Activated T-helper 1 cell treated with anti-CD3 and anti-CD28 coated beads, Interleukin-12 subunit alpha, Interleukin-12 subunit beta, Interleukin-2, Interleukin-4 antibody, amounts not matched to agents 30 ng/mL and 10 ng/mL and 1 ng/mL, durations not matched to agents 14 hours and 24 hours and 36 hours (primary cell): ENCODE results near the gene DCTPP1. TPM values are rescaled to one million over a fixed set of nuclear protein-coding genes. Genes with fewer than 3 reads are reported as not detected.
"Not testable (repeated sequence)": the region's sequence is repeated elsewhere in the genome, so short reads cannot be mapped to it uniquely, and the experiment has no call there.

Experiments used
- DNase-seq: peaks from one replicate; pipeline ENCODE4 v3.0.0; 2021; ENCODE audit warnings: low spot score
- H3K27ac Mint-ChIP-seq: one replicate; pipeline ENCODE4 v1.8.0; 2021; ENCODE audit warnings: mild to moderate bottlenecking, mixed read lengths
- H3K27me3 Mint-ChIP-seq: one replicate; pipeline ENCODE4 v1.8.0; 2022; ENCODE audit warnings: mild to moderate bottlenecking, moderate library complexity, mixed read lengths; ENCODE audit not compliant: insufficient read depth
- H3K36me3 Mint-ChIP-seq: one replicate; pipeline ENCODE4 v1.8.0; 2021; ENCODE audit warnings: low read depth, mixed read lengths
- H3K4me1 Mint-ChIP-seq: one replicate; pipeline ENCODE4 v1.8.0; 2021; ENCODE audit warnings: low read depth, mixed read lengths
- H3K4me3 Mint-ChIP-seq: one replicate; pipeline ENCODE4 v1.8.0; 2021; ENCODE audit warnings: mild to moderate bottlenecking, moderate library complexity, mixed read lengths
- H3K9me3 Mint-ChIP-seq: one replicate; pipeline ENCODE4 v1.8.0; 2021; ENCODE audit warnings: mixed read lengths
- intact Hi-C: fragments of 100-400 bp; cut with micrococcal nuclease; formaldehyde crosslinking; loops from one replicate; pipeline ENCODE4 v1.15.1; 2024
- total RNA-seq: library from RNA; stranded (reverse); gene quantifications from 2 replicates; pipeline ENCODE4 v1.2.3, GENCODE V29; 2022

Gene DCTPP1
- total RNA-seq, 1 donor from 2014 or later, result 173 TPM

- no peak for DNase-seq
- H3K36me3 Mint-ChIP-seq, result peaks cover 4% of the 10 kb centered on the region
- intact Hi-C loops, result no loop called here
- H3K27ac Mint-ChIP-seq, result peak overlapping the region; percentile 95
- peak overlapping the region; percentile 64 for H3K4me3 Mint-ChIP-seq
- H3K27me3 Mint-ChIP-seq, result no peaks in the 10 kb centered on the region
- H3K9me3 Mint-ChIP-seq, result no peaks in the 10 kb centered on the region
- peaks cover 74% of the 10 kb centered on the region for H3K4me1 Mint-ChIP-seq
These were observed 29.6 kb upstream of the DCTPP1 start for GRCh38 chr16:30459456-30459855.

- no peaks in the 10 kb centered on the region for H3K27me3 Mint-ChIP-seq
- H3K36me3 Mint-ChIP-seq, result peaks cover 4% of the 10 kb centered on the region
- intact Hi-C loops, result loop anchor here (1.0 kb wide), 3 partner anchors 13 to 28 kb away; partner anchors contain the start of genes DCTPP1, ITGAL and SEPHS2
- peaks cover 77% of the 10 kb centered on the region for H3K4me1 Mint-ChIP-seq
- peak; percentile 88 for DNase-seq
- peak overlapping the region; percentile 95 for H3K27ac Mint-ChIP-seq
- H3K9me3 Mint-ChIP-seq, result no peaks in the 10 kb centered on the region
- peak overlapping the region; percentile 64 for H3K4me3 Mint-ChIP-seq
These were observed 28.9 kb upstream of the DCTPP1 start for GRCh38 chr16:30458561-30459394.

- peaks cover 78% of the 10 kb centered on the region for H3K4me1 Mint-ChIP-seq
- no peaks in the 10 kb centered on the region for H3K27me3 Mint-ChIP-seq
These were observed 28.1 kb upstream of the DCTPP1 start for GRCh38 chr16:30457743-30458560.

GRCh38 chr16:30457256-30457655, 27.4 kb upstream of the DCTPP1 start:
- peak overlapping the region; percentile 61 for H3K27ac Mint-ChIP-seq
- intact Hi-C loops, result no loop called here

More at GRCh38 chr16:30457743-30458560, 28.1 kb upstream of the DCTPP1 start:
- H3K36me3 Mint-ChIP-seq, result peaks cover 4% of the 10 kb centered on the region
- H3K9me3 Mint-ChIP-seq, result no peaks in the 10 kb centered on the region
- no peak for DNase-seq
- H3K27ac Mint-ChIP-seq, result peak overlapping the region; percentile 95
- peak overlapping the region; percentile 64 for H3K4me3 Mint-ChIP-seq
- intact Hi-C loops, result loop anchor here (1.0 kb wide), 3 partner anchors 13 to 28 kb away; partner anchors contain the start of genes DCTPP1, ITGAL and SEPHS2

GRCh38 chr16:30456302-30456701, 26.5 kb upstream of the DCTPP1 start:
- no peaks in the 10 kb centered on the region for H3K9me3 Mint-ChIP-seq
- H3K4me3 Mint-ChIP-seq, result peak overlapping the region; percentile 63
- peaks cover 77% of the 10 kb centered on the region for H3K4me1 Mint-ChIP-seq
- DNase-seq, result no peak
- peak overlapping the region; percentile 77 for H3K27ac Mint-ChIP-seq
- no peaks in the 10 kb centered on the region for H3K27me3 Mint-ChIP-seq
- intact Hi-C loops, result no loop called here
- H3K36me3 Mint-ChIP-seq, result peaks cover 1% of the 10 kb centered on the region

More at GRCh38 chr16:30457256-30457655, 27.4 kb upstream of the DCTPP1 start:
- no peak for DNase-seq
- no peaks in the 10 kb centered on the region for H3K9me3 Mint-ChIP-seq
- peaks cover 4% of the 10 kb centered on the region for H3K36me3 Mint-ChIP-seq
- no peaks in the 10 kb centered on the region for H3K27me3 Mint-ChIP-seq
- H3K4me3 Mint-ChIP-seq, result peak overlapping the region; percentile 24
- peaks cover 83% of the 10 kb centered on the region for H3K4me1 Mint-ChIP-seq

- H3K27ac Mint-ChIP-seq, result peak overlapping the region; percentile 70
- DNase-seq, intact Hi-C loops, H3K27me3 Mint-ChIP-seq, H3K9me3 Mint-ChIP-seq, H3K36me3 Mint-ChIP-seq: not testable (repeated sequence)
- H3K4me3 Mint-ChIP-seq, result peak overlapping the region; percentile 61
- peaks cover 64% of the 10 kb centered on the region for H3K4me1 Mint-ChIP-seq
These were observed 23.1 kb upstream of the DCTPP1 start for GRCh38 chr16:30452709-30453580.

GRCh38 chr16:30449116-30449435, 19.2 kb upstream of the DCTPP1 start:
- intact Hi-C loops, result loop anchor here (1.0 to 5.0 kb wide), 3 partner anchors 23 to 149 kb away; partner anchors contain the start of gene ITGAL
- peaks cover 11% of the 10 kb centered on the region for H3K36me3 Mint-ChIP-seq
- no peak for DNase-seq
- no peak overlapping the region for H3K27ac Mint-ChIP-seq
- H3K9me3 Mint-ChIP-seq, result no peaks in the 10 kb centered on the region
- H3K27me3 Mint-ChIP-seq, result no peaks in the 10 kb centered on the region
- H3K4me3 Mint-ChIP-seq, result no peak overlapping the region
- H3K4me1 Mint-ChIP-seq, result peaks cover 49% of the 10 kb centered on the region

GRCh38 chr16:30447512-30448226, 17.8 kb upstream of the DCTPP1 start:
- Mint-ChIP-seq H3K27ac (no peak overlapping the region), H3K4me1 (peaks cover 54% of the 10 kb centered on the region), H3K27me3 (no peaks in the 10 kb centered on the region), H3K9me3 (no peaks in the 10 kb centered on the region), H3K36me3 (peaks cover 23% of the 10 kb centered on the region), H3K4me3 (no peak overlapping the region)
- intact Hi-C loops, result loop anchor here (5.0 kb wide), 1 partner anchor 40 kb away; no protein-coding TSS in a partner anchor
- DNase-seq, result no peak

- DNase-seq, result no peak
- Mint-ChIP-seq H3K36me3 (peaks cover 25% of the 10 kb centered on the region), H3K27ac (peak overlapping the region; percentile 97)
These were observed 16.4 kb upstream of the DCTPP1 start for GRCh38 chr16:30446203-30446595.

GRCh38 chr16:30445408-30446202, 15.8 kb upstream of the DCTPP1 start, which contains the start of gene SEPHS2:
Gene SEPHS2, minus strand, starts transcription at chr16:30445874. Its CDS starts 147 bp downstream, at chr16:30445727.
- no peaks in the 10 kb centered on the region for H3K27me3 Mint-ChIP-seq
- H3K9me3 Mint-ChIP-seq, result no peaks in the 10 kb centered on the region
- peaks cover 25% of the 10 kb centered on the region for H3K36me3 Mint-ChIP-seq
- H3K4me1 Mint-ChIP-seq, result peaks cover 42% of the 10 kb centered on the region
- peak within 1 kb of the TSS; percentile 97 for H3K27ac Mint-ChIP-seq
- H3K4me3 Mint-ChIP-seq, result peak within 1 kb of the TSS; percentile 95
- peak; percentile 93 for DNase-seq
- intact Hi-C loops, result loop anchor here (1.0 to 5.0 kb wide), 5 partner anchors 13 to 82 kb away; partner anchors contain the start of genes DCTPP1 and ITGAL

More at GRCh38 chr16:30446203-30446595, 16.4 kb upstream of the DCTPP1 start:
- intact Hi-C loops, result loop anchor here (5.0 kb wide), 1 partner anchor 41 kb away; no protein-coding TSS in a partner anchor
- Mint-ChIP-seq H3K9me3 (no peaks in the 10 kb centered on the region), H3K27me3 (no peaks in the 10 kb centered on the region), H3K4me3 (peak overlapping the region; percentile 95), H3K4me1 (peaks cover 46% of the 10 kb centered on the region)

GRCh38 chr16:30445149-30445407, 15.2 kb upstream of the DCTPP1 start:
- no peaks in the 10 kb centered on the region for H3K9me3 Mint-ChIP-seq
- intact Hi-C loops, result loop anchor here (1.0 to 5.0 kb wide), 5 partner anchors 13 to 82 kb away; partner anchors contain the start of genes DCTPP1 and ITGAL

More at GRCh38 chr16:30445149-30445407, 15.2 kb upstream of the DCTPP1 start:
- Mint-ChIP-seq H3K27me3 (no peaks in the 10 kb centered on the region), H3K4me3 (peak overlapping the region; percentile 95), H3K4me1 (peaks cover 37% of the 10 kb centered on the region), H3K27ac (peak overlapping the region; percentile 86), H3K36me3 (peaks cover 25% of the 10 kb centered on the region)
- no peak for DNase-seq
